A673 (cell line): ENCODE data around the gene MYO18A. TPM values are rescaled to one million over a fixed set of nuclear protein-coding genes. Genes with fewer than 3 reads are reported as not detected.

Experiments
- BruUV-seq: library from RNA; stranded (reverse); fragments of 400-500 nt; replicated peaks from 2 replicates; lab custom pipeline; 2021; lab: Mats Ljungman, UMichigan
- CTCF ChIA-PET: fragments of 300-600 bp; sonication (Branson Sonifier 250); formaldehyde crosslinking; loops from one replicate; lab custom pipeline; 2022; ENCODE audit warnings: antibody characterized with exemption; lab: Charles Lee
- POLR2A ChIA-PET: fragments of 300-600 bp; sonication (Branson Sonifier 250); formaldehyde crosslinking; loops from one replicate; lab custom pipeline; 2022; ENCODE audit warnings: antibody characterized with exemption; ENCODE audit not compliant: low non-redundant PET; lab: Charles Lee
- DNase-seq: peaks from one replicate; pipeline ENCODE4 v3.0.0-alpha.2; 2015; ENCODE audit warnings: low spot score
- H3K27ac ChIP-seq: fragments of 200-600 bp; sonication (generic); 2 replicates; pipeline ENCODE4 v1.5.1; 2016; ENCODE audit warnings: mixed run types, low read depth, mild to moderate bottlenecking, mixed read lengths, antibody characterized with exemption, low read length; ENCODE audit not compliant: poor library complexity, severe bottlenecking
- H3K27me3 ChIP-seq: fragments of 200-600 bp; sonication (generic); replicated peaks from 2 replicates; pipeline ENCODE4 v1.6.1; 2017; ENCODE audit warnings: mixed run types, low read depth, mild to moderate bottlenecking, mixed read lengths, antibody characterized with exemption, low read length; ENCODE audit not compliant: insufficient read depth, poor library complexity
- H3K36me3 ChIP-seq: fragments of 200-600 bp; sonication (generic); 2 replicates; pipeline ENCODE4 v1.6.1; 2016; ENCODE audit warnings: mixed run types, mild to moderate bottlenecking, mixed read lengths, antibody characterized with exemption, low read length; ENCODE audit not compliant: insufficient read depth, poor library complexity, severe bottlenecking
- H3K4me1 ChIP-seq: fragments of 200-600 bp; sonication (generic); 2 replicates; pipeline ENCODE4 v1.6.1; 2017; ENCODE audit warnings: mixed run types, mild to moderate bottlenecking, mixed read lengths, antibody characterized with exemption, low read length; ENCODE audit not compliant: insufficient read depth, poor library complexity, severe bottlenecking
- H3K4me3 ChIP-seq: fragments of 200-600 bp; sonication (generic); 2 replicates; pipeline ENCODE4 v1.5.1; 2016; ENCODE audit warnings: low read depth, mixed run types, mild to moderate bottlenecking, mixed read lengths, low read length; ENCODE audit not compliant: poor library complexity, severe bottlenecking
- H3K9me3 ChIP-seq: fragments of 200-600 bp; sonication (generic); 2 replicates; pipeline ENCODE4 v1.6.1; 2016; ENCODE audit warnings: mixed run types, low read depth, mild to moderate bottlenecking, mixed read lengths, antibody characterized with exemption, low read length; ENCODE audit not compliant: poor library complexity, severe bottlenecking
- EZH2 ChIP-seq: fragments of 200-600 bp; sonication (generic); IDR thresholded peaks from 2 replicates; pipeline ENCODE4 v1.6.1; 2017; ENCODE audit warnings: borderline replicate concordance, low read depth, mild to moderate bottlenecking, mixed read lengths, antibody characterized with exemption, low read length; ENCODE audit not compliant: poor library complexity, severe bottlenecking
- intact Hi-C: fragments of 100-400 bp; cut with micrococcal nuclease; formaldehyde crosslinking; loops from one replicate; pipeline ENCODE4 v1.10.0; 2022; ENCODE audit not compliant: unreplicated experiment
- total RNA-seq: library from RNA; stranded (reverse); gene quantifications from 2 replicates; pipeline ENCODE4 v1.2.3, GENCODE V29; 2021
- TF ChIP-seq, protein P1 (sequence below): fragments of 300-800, 200-600 bp; sonication (generic); conservative IDR thresholded peaks from 2 replicates; pipeline ENCODE4 v1.5.1; 2017; ENCODE audit warnings: low read depth, mild to moderate bottlenecking, antibody characterized with exemption, low read length, moderate library complexity, mixed read lengths

Gene MYO18A
- total RNA-seq, 1 experiment from 2014 or later, result 26.6 TPM

- TF ChIP-seq, protein P1, sequence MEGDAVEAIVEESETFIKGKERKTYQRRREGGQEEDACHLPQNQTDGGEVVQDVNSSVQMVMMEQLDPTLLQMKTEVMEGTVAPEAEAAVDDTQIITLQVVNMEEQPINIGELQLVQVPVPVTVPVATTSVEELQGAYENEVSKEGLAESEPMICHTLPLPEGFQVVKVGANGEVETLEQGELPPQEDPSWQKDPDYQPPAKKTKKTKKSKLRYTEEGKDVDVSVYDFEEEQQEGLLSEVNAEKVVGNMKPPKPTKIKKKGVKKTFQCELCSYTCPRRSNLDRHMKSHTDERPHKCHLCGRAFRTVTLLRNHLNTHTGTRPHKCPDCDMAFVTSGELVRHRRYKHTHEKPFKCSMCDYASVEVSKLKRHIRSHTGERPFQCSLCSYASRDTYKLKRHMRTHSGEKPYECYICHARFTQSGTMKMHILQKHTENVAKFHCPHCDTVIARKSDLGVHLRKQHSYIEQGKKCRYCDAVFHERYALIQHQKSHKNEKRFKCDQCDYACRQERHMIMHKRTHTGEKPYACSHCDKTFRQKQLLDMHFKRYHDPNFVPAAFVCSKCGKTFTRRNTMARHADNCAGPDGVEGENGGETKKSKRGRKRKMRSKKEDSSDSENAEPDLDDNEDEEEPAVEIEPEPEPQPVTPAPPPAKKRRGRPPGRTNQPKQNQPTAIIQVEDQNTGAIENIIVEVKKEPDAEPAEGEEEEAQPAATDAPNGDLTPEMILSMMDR, result no peak
- no peak for TF ChIP-seq EZH2
- ChIA-PET POLR2A (no interaction called here), CTCF (no interaction called here)
- Histone ChIP-seq H3K4me1 (peaks cover 5% of the 10 kb centered on the region), H3K9me3 (no peaks in the 10 kb centered on the region), H3K27me3 (no peaks in the 10 kb centered on the region), H3K36me3 (no peaks in the 10 kb centered on the region), H3K4me3 (no peak overlapping the region), H3K27ac (no peak overlapping the region)
- no TSS peak for BruUV-seq
- DNase-seq, result no peak
- intact Hi-C loops, result no loop called here
These were observed 58.8 kb downstream of the MYO18A start for GRCh38 chr17:29121442-29121841.

- Histone ChIP-seq H3K36me3 (no peaks in the 10 kb centered on the region), H3K27ac (no peak overlapping the region), H3K27me3 (no peaks in the 10 kb centered on the region), H3K4me1 (peaks cover 10% of the 10 kb centered on the region), H3K4me3 (no peak overlapping the region), H3K9me3 (no peaks in the 10 kb centered on the region)
- intact Hi-C loops, result no loop called here
- BruUV-seq, result no TSS peak
- ChIA-PET POLR2A (no interaction called here), CTCF (interaction anchor here (0.6 kb wide), 1 partner anchor 170 kb away, joined by 4 read pairs; no protein-coding TSS in a partner anchor)
- DNase-seq, result no peak
- no peak for TF ChIP-seq EZH2
- TF ChIP-seq, protein P1, result no peak
These were observed 59.8 kb downstream of the MYO18A start for GRCh38 chr17:29120433-29120832.

GRCh38 chr17:29119265-29119664 is 60.9 kb downstream of the MYO18A start:
- ChIA-PET POLR2A (no interaction called here), CTCF (interaction anchor here (11.8 kb wide), 1 partner anchor 154 kb away, joined by 309 read pairs; no protein-coding TSS in a partner anchor)
- H3K27ac ChIP-seq, result no peak overlapping the region
- peaks cover 10% of the 10 kb centered on the region for H3K4me1 ChIP-seq
- DNase-seq, result no peak
- H3K36me3 ChIP-seq, result no peaks in the 10 kb centered on the region
- no peak for TF ChIP-seq EZH2
- TF ChIP-seq, protein P1, result no peak
- no TSS peak for BruUV-seq
- H3K4me3 ChIP-seq, result no peak overlapping the region
- no peaks in the 10 kb centered on the region for H3K27me3 ChIP-seq
- no peaks in the 10 kb centered on the region for H3K9me3 ChIP-seq
- intact Hi-C loops, result no loop called here
